HEK293 (cell line): ENCODE measurements around the gene GYPC.

Experiments used
- BCL11B ChIP-seq: fragments of 450-650 bp; formaldehyde crosslinking; IDR thresholded peaks from 2 replicates; pipeline ENCODE4 v1.5.1; 2016; ENCODE audit warnings: low read depth, missing biosample characterization, missing genetic modification characterization
- WT1 ChIP-seq: fragments of 450-650 bp; formaldehyde crosslinking; IDR thresholded peaks from 2 replicates; pipeline ENCODE4 v1.5.1; 2016; ENCODE audit warnings: missing biosample characterization, missing genetic modification characterization
- ZNF10 ChIP-seq: fragments of 450-650 bp; formaldehyde crosslinking; IDR thresholded peaks from 2 replicates; pipeline ENCODE4 v1.5.1; 2017; ENCODE audit warnings: missing biosample characterization, missing genetic modification characterization
- ZNF133 ChIP-seq: fragments of 450-650 bp; formaldehyde crosslinking; IDR thresholded peaks from 2 replicates; pipeline ENCODE4 v1.5.1; 2016; ENCODE audit warnings: missing biosample characterization, missing genetic modification characterization
- ZNF302 ChIP-seq: fragments of 450-650 bp; formaldehyde crosslinking; IDR thresholded peaks from 2 replicates; pipeline ENCODE4 v1.5.1; 2016; ENCODE audit warnings: missing biosample characterization, missing genetic modification characterization, low read depth
- ZNF366 ChIP-seq: fragments of 450-650 bp; formaldehyde crosslinking; conservative IDR thresholded peaks from 2 replicates; pipeline ENCODE4 v1.5.1; 2016; ENCODE audit warnings: missing biosample characterization, missing genetic modification characterization
- ZNF555 ChIP-seq: fragments of 450-650 bp; formaldehyde crosslinking; conservative IDR thresholded peaks from 2 replicates; pipeline ENCODE4 v1.5.1; 2017; ENCODE audit warnings: missing biosample characterization, mild to moderate bottlenecking, missing genetic modification characterization, inconsistent platforms
- ZNF560 ChIP-seq: fragments of 450-650 bp; formaldehyde crosslinking; IDR thresholded peaks from 2 replicates; pipeline ENCODE4 v1.5.1; 2017; ENCODE audit warnings: missing biosample characterization, missing genetic modification characterization, borderline replicate concordance
- TF ChIP-seq, protein P1 (sequence below): fragments of 450-650 bp; formaldehyde crosslinking; IDR thresholded peaks from 2 replicates; pipeline ENCODE4 v1.5.1; 2016; ENCODE audit warnings: missing biosample characterization, missing genetic modification characterization

DNA sequence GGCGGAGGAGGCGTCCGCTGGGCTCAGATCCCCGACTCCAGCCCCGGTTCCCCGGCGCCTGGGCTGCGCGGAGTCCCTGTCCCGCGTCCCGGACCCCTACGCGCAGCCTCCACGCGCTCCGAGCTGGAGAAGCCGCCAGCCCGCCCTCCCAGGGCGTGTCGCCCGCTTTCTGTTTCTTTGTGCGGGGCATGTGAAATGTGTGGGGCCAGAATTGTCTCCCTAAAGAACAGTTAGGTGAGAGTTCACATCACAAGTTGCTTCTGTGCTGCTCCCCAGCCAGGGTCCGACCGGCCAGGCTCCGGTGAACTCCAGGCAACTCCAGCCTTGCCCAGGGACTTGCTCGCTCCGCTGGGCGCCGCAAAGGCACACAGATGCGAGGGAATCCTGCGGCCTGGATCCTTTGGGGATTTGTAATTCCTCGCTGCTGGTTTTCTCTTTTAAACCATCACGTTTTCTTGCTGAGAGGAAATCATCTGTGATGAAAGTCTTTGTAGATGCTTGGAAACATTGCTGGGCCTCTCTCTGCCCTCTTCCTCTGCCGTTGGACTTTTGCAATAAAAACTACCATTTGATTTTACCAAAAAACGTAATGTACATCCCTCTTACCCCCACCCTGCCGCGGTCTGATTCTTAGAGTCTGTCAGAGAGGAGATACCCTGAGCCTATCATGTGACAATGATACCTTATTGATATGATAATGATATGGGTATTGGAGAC is 631 bp downstream of the GYPC start:
- TF ChIP-seq ZNF560, result no peak
- no peak for TF ChIP-seq ZNF302 (tag by site-specific recombination)
- TF ChIP-seq ZNF133 (tag by site-specific recombination), result no peak
- TF ChIP-seq, protein P1, sequence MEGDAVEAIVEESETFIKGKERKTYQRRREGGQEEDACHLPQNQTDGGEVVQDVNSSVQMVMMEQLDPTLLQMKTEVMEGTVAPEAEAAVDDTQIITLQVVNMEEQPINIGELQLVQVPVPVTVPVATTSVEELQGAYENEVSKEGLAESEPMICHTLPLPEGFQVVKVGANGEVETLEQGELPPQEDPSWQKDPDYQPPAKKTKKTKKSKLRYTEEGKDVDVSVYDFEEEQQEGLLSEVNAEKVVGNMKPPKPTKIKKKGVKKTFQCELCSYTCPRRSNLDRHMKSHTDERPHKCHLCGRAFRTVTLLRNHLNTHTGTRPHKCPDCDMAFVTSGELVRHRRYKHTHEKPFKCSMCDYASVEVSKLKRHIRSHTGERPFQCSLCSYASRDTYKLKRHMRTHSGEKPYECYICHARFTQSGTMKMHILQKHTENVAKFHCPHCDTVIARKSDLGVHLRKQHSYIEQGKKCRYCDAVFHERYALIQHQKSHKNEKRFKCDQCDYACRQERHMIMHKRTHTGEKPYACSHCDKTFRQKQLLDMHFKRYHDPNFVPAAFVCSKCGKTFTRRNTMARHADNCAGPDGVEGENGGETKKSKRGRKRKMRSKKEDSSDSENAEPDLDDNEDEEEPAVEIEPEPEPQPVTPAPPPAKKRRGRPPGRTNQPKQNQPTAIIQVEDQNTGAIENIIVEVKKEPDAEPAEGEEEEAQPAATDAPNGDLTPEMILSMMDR (tag by site-specific recombination), result no peak
- TF ChIP-seq ZNF10 (tag by site-specific recombination), result no peak
- TF ChIP-seq BCL11B (tag by site-specific recombination), result no peak
- no peak for TF ChIP-seq ZNF555 (tag by site-specific recombination)
- no peak for TF ChIP-seq ZNF366 (tag by site-specific recombination)
- TF ChIP-seq WT1 (tag by site-specific recombination), result no peak
